Germinal center (tissue), 1 donor: ENCODE data around the gene ELANE.
"Not testable (repeated sequence)": the region's sequence is repeated elsewhere in the genome, so short reads cannot be mapped to it uniquely, and the experiment has no call there.

Experiments used
- DNase-seq: peaks from one replicate; pipeline ENCODE4 v3.0.0; 2012; ENCODE audit warnings: mixed read lengths, low spot score

ELANE gene

DNA sequence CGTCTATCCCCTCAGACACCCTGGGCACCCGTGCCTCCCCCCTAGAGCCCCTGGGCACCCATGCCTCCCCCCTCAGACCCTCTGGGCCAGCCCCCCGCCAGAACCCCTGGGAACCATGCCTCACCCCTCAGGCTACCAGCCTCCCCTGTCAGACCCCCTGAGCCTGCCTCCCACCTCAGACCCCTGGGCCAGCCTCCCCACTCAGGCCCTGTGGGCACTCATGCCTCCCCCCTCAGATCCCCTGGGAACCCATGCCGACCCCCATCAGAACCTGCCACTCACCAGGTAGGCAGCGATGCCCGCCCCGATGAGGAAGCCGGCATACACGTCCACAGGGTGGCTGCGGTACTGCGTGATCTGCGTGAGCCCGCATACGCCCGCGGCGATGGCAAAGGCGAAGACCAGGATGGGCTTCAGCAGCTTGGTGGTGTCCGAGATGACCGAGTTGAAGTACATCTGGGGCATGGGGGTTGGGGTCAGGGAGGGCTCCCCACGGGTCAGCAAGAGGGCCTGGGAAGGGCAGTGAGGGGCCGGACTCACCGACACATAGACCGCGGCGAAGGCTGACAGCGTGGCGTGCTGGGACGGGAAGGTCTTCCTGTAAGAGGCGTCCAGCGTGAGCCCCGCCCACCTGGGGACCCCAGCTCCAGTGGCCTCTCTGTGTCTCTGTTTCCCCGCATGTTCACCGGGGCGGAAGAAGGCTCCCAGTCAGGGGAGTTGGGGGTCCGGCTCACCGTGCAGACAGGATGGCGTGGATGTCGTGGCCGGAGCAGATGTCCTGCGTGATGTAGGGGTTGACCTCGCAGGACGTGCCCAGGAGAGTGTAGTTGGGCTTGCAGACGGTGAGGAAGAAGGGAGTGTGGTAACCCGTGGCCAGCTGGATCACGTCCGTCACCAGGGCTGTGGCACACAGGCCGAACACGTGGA lies 37.7 kb upstream of the ELANE start:
- DNase-seq = no peak

GRCh38 chr19:815079-815774 lies 36.9 kb upstream of the ELANE start:
- DNase-seq = no peak

GRCh38 chr19:815775-816499 lies 36.2 kb upstream of the ELANE start:
- no peak for DNase-seq

DNA sequence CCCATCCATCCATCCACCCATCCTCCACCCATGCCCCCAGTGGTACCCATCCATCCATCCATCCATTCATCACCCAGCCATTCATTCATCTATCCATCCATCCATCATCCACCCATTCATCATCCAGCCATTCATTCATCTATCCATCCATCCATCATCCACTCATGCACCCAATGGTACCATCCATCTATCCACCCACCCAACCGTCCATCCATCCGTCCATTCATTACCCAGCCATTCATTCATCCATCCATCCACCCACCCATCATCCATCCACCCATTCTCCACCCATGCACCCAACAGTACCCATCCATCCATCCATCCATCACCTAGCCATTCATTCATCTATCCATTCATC lies 35.6 kb upstream of the ELANE start:
- DNase-seq = no peak

- DNase-seq = not testable (repeated sequence)
These were observed 31.9 kb upstream of the ELANE start for GRCh38 chr19:820212-820611.

DNA sequence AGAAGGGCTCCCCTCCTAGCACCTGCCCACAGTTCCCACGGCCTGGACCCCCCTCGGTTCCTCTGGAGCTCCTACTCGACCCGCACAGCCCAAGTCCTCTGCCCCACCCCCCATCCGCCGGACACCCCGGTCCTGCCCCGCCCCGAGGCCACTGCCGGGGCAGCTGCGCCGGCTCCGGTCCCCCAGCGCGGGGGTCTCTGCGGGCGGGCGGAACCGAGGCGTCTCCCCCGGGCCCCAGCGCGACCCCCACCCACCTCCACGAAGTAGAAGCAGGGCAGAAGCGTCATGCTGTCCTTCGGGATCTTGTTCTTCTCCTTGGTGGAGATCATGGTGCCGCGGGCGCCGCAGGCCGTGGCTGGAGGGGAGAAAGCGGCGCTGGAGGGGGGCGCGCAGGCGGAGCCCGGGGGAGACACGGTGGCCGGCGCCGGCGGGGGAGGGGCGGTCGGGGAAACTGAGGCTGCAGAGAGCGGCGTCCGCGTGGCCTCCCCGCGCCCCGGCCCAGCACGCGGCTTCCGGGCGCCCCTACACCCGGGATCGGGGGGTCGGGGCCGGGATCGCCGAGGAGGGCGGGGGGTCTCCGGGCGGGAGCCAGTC lies 30.8 kb upstream of the ELANE start:
- DNase-seq = no peak

DNA sequence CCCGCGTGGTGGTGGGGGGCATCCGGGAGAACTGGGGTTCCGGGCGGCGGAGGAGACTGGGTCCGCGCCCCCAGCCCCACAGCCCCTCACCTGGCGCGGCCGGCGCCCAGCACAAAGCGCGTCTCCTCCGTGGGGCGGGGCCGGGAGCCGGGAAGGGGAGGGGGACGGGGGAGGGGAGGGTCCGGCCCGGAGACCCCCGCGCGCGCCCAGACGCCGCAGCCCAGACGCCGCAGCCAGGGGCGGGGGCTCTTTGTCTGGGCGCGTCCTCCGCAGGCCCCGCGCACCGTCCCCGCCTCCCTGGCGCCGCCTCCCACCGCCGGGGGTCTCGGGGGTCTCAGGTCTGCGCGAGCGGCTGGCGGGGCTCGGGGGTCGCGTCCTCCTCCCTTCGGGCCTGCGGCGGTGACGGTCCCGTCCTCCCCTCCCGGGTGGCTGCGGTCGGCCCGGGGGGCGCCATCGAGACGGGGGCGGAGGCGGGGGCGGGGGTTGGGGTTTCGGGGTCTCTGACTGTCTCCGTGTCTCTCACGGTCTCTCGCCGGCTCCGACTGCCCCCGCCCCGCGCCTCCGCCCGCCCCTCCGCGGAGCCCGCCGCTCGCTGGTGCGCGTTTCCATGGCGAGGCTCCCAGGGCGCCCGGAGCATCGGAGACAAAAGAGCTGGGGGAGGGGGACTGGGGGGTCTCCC lies 30.1 kb upstream of the ELANE start, which contains the start of gene PLPPR3:
Gene PLPPR3 (minus strand): TSS at position 131 of the 679 bp plus-strand sequence. CDS start 396 bp downstream, outside the sequence.
- no peak for DNase-seq

- no peak for DNase-seq
These were observed 28.5 kb upstream of the ELANE start for GRCh38 chr19:823565-824121.

GRCh38 chr19:824885-825284 lies 27.2 kb upstream of the ELANE start:
- no peak for DNase-seq

- DNase-seq = no peak
These were observed 26.0 kb upstream of the ELANE start for GRCh38 chr19:825897-826644.

DNA sequence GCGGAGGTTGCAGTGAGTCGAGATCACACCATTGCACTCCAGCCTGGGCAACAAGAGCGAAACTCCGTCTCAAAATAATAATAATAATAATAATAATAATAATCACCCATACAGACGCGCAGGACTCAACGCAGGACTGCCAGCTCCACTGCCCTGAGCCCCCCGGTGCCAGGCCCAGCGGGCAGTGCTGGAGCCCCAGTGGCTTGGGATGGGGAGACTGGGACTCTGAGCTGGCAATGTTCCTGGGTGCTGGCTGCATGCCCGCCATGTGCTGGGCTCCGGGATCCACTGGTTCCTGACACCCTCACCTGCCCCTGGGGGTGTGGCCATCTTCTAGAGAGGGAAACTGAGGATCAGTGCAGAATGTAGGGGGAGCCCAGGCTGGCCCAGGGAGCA lies 24.8 kb upstream of the ELANE start:
- DNase-seq = no peak

GRCh38 chr19:827710-828321 lies 24.3 kb upstream of the ELANE start, which contains the start of gene AZU1:
Gene AZU1, plus strand, starts transcription at chr19:827837. Its CDS starts 10 bp downstream, at chr19:827847.
- no peak for DNase-seq

GRCh38 chr19:829129-829758 lies 22.9 kb upstream of the ELANE start:
- no peak for DNase-seq

GRCh38 chr19:831407-832369 lies 20.4 kb upstream of the ELANE start:
- no peak for DNase-seq

GRCh38 chr19:834216-834615 lies 17.9 kb upstream of the ELANE start:
- no peak for DNase-seq

DNA sequence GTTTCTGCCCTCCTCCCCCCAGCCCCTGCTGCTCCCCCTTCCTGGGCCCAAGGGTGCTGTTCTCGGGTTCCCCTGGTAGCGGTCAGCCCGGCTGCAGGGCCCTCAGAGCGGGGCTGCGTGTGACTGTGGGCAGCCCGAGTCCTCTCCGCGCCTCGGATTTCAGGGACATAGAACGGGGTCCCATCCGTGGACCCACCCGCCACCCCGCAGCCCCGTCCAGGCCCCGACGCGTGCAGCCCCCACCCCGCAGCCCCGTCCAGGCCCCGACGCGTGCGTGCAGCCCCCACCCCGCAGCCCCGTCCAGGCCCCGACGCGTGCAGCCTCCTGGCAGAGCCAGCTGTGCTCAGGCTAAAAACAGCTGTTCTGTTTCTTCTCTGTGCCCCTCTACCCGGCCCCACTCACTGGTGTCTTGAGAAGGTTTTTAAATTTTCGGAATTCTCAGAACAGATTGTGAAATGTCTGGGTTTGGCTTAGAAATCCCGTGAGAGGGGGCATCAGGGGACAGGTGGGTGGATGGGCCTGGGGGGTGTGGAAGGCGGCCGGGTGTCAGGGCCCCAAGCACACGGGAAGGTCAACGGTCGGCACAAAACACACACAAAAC lies 16.8 kb upstream of the ELANE start:
- no peak for DNase-seq

DNA sequence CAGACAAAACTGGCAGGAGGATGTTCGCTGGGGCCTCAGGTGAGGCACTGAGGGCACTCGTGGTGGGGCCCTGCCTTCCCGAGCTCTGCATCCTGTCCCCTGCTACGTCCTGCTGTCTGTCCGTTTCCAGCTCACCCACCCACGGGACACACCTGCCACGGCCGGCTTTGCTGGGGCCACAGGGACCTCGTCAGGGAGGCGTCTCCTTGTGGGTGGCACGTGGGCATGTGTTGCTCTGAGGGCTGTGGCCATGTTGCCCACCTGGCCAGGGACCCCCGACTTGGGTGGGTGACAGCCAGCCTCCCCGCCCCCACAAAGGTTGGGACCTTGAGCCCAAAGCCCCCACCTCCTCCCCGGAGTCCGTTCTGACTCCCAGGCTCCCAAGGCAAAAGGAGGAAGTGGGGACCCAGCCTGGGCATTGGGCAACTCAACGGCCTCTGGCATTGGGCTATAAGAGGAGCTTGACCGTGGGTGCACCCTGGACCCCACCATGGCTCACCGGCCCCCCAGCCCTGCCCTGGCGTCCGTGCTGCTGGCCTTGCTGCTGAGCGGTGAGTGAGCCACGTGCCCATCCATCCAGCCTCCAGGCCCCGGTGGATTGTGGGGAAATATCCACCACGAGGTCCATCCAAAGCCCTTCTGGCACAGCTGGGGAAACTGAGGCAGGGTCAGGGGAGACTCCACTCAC lies 11.4 kb upstream of the ELANE start, which contains the start of gene PRTN3:
Gene PRTN3 (plus strand): TSS at position 481 of the 688 bp plus-strand sequence. CDS start 10 bp downstream, at position 491.
- DNase-seq = no peak
